ENCODE measurements around the gene PRXL2A. TPM values are rescaled to one million over a fixed set of nuclear protein-coding genes. Genes with fewer than 3 reads are reported as not detected.

Gene PRXL2A
- total RNA-seq, 1 donor from 2014 or later: 29.9 TPM

DNA sequence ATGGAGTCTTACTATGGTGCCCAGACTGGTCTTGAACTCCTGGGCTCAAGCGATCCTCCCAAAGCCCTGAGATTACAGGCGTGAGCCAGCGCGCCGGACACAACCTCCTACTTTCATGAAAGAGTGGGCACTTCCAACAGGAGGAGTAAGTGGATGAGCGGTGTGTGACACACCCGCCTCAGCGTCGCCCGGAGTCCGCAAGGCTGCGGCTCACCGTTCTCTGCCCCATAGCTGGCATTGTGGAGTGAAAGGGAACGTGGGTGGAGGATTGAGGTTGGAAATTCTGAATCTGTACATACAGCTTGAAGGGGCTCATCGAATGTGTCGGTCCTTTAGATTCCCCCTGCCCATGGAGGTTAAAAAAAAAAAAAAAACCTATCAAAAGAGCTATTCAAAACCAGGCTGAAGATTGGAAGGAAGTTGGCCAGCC lies 524 bp upstream of the PRXL2A start:
- DNase-seq (ENCODE audit: low read depth) (peak; percentile 33), FAIRE-seq (no peak)
- Histone ChIP-seq H3K79me2 (ENCODE audit: insufficient read depth, low read length) (no peaks in the 10 kb centered on the region), H3K27ac (ENCODE audit: low read depth, low read length) (no peak overlapping the region), H3K36me3 (ENCODE audit: insufficient read depth, low read length) (no peaks in the 10 kb centered on the region), H3K9ac (ENCODE audit: low read length) (peak overlapping the region; percentile 67), H4K20me1 (ENCODE audit: insufficient read depth, low read length) (no peaks in the 10 kb centered on the region), H2AFZ (ENCODE audit: low read depth, low read length) (peak overlapping the region; percentile 90), H3K4me3 (ENCODE audit: insufficient read depth, low read depth, low read length) (peak overlapping the region; percentile 70), H3K4me1 (ENCODE audit: insufficient read depth, low read length) (peaks cover 13% of the 10 kb centered on the region), H3K27me3 (ENCODE audit: insufficient read depth, low read length) (no peaks in the 10 kb centered on the region), H3K4me2 (ENCODE audit: low read length) (peak overlapping the region; percentile 93), H3K9me3 (ENCODE audit: insufficient read depth, low read depth, low read length) (no peaks in the 10 kb centered on the region)
- TF ChIP-seq, protein P1, sequence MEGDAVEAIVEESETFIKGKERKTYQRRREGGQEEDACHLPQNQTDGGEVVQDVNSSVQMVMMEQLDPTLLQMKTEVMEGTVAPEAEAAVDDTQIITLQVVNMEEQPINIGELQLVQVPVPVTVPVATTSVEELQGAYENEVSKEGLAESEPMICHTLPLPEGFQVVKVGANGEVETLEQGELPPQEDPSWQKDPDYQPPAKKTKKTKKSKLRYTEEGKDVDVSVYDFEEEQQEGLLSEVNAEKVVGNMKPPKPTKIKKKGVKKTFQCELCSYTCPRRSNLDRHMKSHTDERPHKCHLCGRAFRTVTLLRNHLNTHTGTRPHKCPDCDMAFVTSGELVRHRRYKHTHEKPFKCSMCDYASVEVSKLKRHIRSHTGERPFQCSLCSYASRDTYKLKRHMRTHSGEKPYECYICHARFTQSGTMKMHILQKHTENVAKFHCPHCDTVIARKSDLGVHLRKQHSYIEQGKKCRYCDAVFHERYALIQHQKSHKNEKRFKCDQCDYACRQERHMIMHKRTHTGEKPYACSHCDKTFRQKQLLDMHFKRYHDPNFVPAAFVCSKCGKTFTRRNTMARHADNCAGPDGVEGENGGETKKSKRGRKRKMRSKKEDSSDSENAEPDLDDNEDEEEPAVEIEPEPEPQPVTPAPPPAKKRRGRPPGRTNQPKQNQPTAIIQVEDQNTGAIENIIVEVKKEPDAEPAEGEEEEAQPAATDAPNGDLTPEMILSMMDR (IDR thresholded peaks at IDR 0.05; ENCODE audit: insufficient read depth, low read depth, low read length): no peak
- TF ChIP-seq EZH2 (IDR thresholded peaks at IDR 0.05; ENCODE audit: insufficient read depth, low read length): no peak
- H3K27me3 Mint-ChIP-seq (ENCODE audit: low read depth, unreplicated experiment): peaks cover 7% of the 10 kb centered on the region
- peaks cover 13% of the 10 kb centered on the region for H3K4me1 Mint-ChIP-seq (ENCODE audit: low read depth, unreplicated experiment)
- H3K27ac Mint-ChIP-seq (ENCODE audit: unreplicated experiment): peak overlapping the region; percentile 20
- H3K9me3 Mint-ChIP-seq (ENCODE audit: unreplicated experiment): no peaks in the 10 kb centered on the region
- H3K4me3 Mint-ChIP-seq (ENCODE audit: unreplicated experiment): peak overlapping the region; percentile 89
- peaks cover 4% of the 10 kb centered on the region for H3K36me3 Mint-ChIP-seq (ENCODE audit: low read depth, unreplicated experiment)

DNA sequence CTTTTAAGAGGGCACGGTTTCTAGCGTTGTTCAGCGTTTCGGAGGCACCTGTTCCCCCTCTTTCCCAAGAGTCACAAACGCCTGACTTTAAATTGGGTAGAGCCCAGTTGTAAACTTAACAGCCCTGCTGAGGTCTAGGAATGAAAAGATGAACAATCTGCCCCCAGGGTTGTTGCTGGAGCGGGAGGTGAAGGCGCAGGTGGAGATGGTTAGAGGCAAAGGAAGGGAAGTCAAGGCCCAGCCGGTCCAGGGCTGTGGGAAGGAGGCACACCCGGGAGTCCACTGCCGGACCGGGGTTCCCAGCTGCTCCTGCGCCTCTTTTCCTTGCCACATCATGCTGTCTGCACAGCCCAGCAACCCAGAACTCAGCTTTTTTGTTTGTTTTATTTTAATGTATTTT lies 770 bp downstream of the PRXL2A start:
- no peaks in the 10 kb centered on the region for H4K20me1 ChIP-seq (ENCODE audit: insufficient read depth, low read length)
- H3K9me3 Mint-ChIP-seq (ENCODE audit: unreplicated experiment): no peaks in the 10 kb centered on the region
- peak overlapping the region; percentile 70 for H3K4me3 ChIP-seq (ENCODE audit: insufficient read depth, low read depth, low read length)
- H3K9me3 ChIP-seq (ENCODE audit: insufficient read depth, low read depth, low read length): no peaks in the 10 kb centered on the region
- no peak overlapping the region for H3K27ac Mint-ChIP-seq (ENCODE audit: unreplicated experiment)
- H3K9ac ChIP-seq (ENCODE audit: low read length): no peak overlapping the region
- H3K79me2 ChIP-seq (ENCODE audit: insufficient read depth, low read length): no peaks in the 10 kb centered on the region
- FAIRE-seq: no peak
- H3K36me3 ChIP-seq (ENCODE audit: insufficient read depth, low read length): no peaks in the 10 kb centered on the region
- TF ChIP-seq, protein P1 (IDR thresholded peaks at IDR 0.05; ENCODE audit: insufficient read depth, low read depth, low read length): no peak
- no peak for TF ChIP-seq EZH2 (IDR thresholded peaks at IDR 0.05; ENCODE audit: insufficient read depth, low read length)
- DNase-seq (ENCODE audit: low read depth): no peak
- H3K4me3 Mint-ChIP-seq (ENCODE audit: unreplicated experiment): peak overlapping the region; percentile 81
- peaks cover 5% of the 10 kb centered on the region for H3K36me3 Mint-ChIP-seq (ENCODE audit: low read depth, unreplicated experiment)
- no peak overlapping the region for H3K27ac ChIP-seq (ENCODE audit: low read depth, low read length)
- H3K27me3 Mint-ChIP-seq (ENCODE audit: low read depth, unreplicated experiment): peaks cover 7% of the 10 kb centered on the region
- H3K4me1 Mint-ChIP-seq (ENCODE audit: low read depth, unreplicated experiment): peaks cover 22% of the 10 kb centered on the region
- peak overlapping the region; percentile 90 for H2AFZ ChIP-seq (ENCODE audit: low read depth, low read length)
- peaks cover 25% of the 10 kb centered on the region for H3K4me1 ChIP-seq (ENCODE audit: insufficient read depth, low read length)
- H3K4me2 ChIP-seq (ENCODE audit: low read length): peak overlapping the region; percentile 93
- no peaks in the 10 kb centered on the region for H3K27me3 ChIP-seq (ENCODE audit: insufficient read depth, low read length)

DNA sequence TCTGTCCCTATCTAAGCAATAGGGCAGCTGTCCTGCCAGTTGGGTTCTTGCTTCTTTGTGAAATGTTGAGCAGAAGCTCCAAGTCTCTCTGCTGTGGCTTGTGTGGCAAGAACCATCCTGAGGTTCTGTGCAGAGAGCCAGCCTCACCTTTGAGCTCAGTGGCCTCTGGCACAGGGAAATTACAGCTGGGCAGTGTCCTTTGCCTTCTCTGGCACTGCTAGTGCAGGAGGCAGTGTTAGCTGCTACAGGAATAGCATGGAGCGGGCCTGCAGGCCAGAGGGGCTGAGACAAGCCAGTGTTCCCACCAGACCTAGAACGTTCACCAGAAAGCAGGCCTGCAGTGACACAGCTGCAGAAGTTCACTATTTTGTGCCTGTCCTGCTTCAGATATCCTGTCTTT lies 1.8 kb downstream of the PRXL2A start:
- DNase-seq (ENCODE audit: low read depth): no peak
- Histone ChIP-seq H2AFZ (ENCODE audit: low read depth, low read length) (no peak overlapping the region), H3K27ac (ENCODE audit: low read depth, low read length) (no peak overlapping the region), H3K4me2 (ENCODE audit: low read length) (no peak overlapping the region), H3K36me3 (ENCODE audit: insufficient read depth, low read length) (no peaks in the 10 kb centered on the region), H3K4me1 (ENCODE audit: insufficient read depth, low read length) (peaks cover 26% of the 10 kb centered on the region), H3K79me2 (ENCODE audit: insufficient read depth, low read length) (no peaks in the 10 kb centered on the region), H3K9ac (ENCODE audit: low read length) (no peak overlapping the region), H3K4me3 (ENCODE audit: insufficient read depth, low read depth, low read length) (no peak overlapping the region), H3K27me3 (ENCODE audit: insufficient read depth, low read length) (no peaks in the 10 kb centered on the region), H4K20me1 (ENCODE audit: insufficient read depth, low read length) (no peaks in the 10 kb centered on the region), H3K9me3 (ENCODE audit: insufficient read depth, low read depth, low read length) (no peaks in the 10 kb centered on the region)
- no peak for TF ChIP-seq EZH2 (IDR thresholded peaks at IDR 0.05; ENCODE audit: insufficient read depth, low read length)
- TF ChIP-seq, protein P1 (IDR thresholded peaks at IDR 0.05; ENCODE audit: insufficient read depth, low read depth, low read length): no peak
- H3K27ac Mint-ChIP-seq (ENCODE audit: unreplicated experiment): no peak overlapping the region
- FAIRE-seq: no peak
- no peaks in the 10 kb centered on the region for H3K9me3 Mint-ChIP-seq (ENCODE audit: unreplicated experiment)
- H3K4me3 Mint-ChIP-seq (ENCODE audit: unreplicated experiment): peak overlapping the region; percentile 66
- H3K4me1 Mint-ChIP-seq (ENCODE audit: low read depth, unreplicated experiment): peaks cover 22% of the 10 kb centered on the region
- peaks cover 7% of the 10 kb centered on the region for H3K27me3 Mint-ChIP-seq (ENCODE audit: low read depth, unreplicated experiment)
- H3K36me3 Mint-ChIP-seq (ENCODE audit: low read depth, unreplicated experiment): peaks cover 5% of the 10 kb centered on the region
